LNCAP (cell line): ENCODE results near the gene SLC25A42.

Source experiments
- TF ChIP-seq, protein P1 (sequence below): fragments of 450-650 bp; IDR thresholded peaks from 2 replicates; pipeline ENCODE4 v1.5.1; 2017; ENCODE audit warnings: mild to moderate bottlenecking

SLC25A42 gene

DNA sequence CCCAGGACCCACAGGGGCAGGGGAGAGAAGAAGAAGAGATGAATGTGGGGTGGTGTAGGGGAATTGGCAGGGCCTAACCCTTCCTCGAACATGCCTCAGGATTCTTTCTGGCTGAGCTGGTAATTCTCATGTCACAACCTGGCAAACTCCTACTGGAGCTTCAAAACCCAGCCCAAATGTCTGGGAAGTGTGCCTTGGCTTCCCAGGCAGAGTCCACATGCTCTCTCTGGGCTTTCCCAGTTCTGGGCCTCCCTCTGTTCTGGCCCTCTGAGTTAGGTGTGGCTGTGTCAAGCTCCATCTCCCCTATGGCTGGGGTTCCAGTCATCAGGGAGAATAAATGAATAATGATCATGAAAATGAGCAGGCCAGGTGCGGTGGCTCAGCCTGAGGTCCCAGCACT lies 85.6 kb downstream of the SLC25A42 start:
- TF ChIP-seq, protein P1, sequence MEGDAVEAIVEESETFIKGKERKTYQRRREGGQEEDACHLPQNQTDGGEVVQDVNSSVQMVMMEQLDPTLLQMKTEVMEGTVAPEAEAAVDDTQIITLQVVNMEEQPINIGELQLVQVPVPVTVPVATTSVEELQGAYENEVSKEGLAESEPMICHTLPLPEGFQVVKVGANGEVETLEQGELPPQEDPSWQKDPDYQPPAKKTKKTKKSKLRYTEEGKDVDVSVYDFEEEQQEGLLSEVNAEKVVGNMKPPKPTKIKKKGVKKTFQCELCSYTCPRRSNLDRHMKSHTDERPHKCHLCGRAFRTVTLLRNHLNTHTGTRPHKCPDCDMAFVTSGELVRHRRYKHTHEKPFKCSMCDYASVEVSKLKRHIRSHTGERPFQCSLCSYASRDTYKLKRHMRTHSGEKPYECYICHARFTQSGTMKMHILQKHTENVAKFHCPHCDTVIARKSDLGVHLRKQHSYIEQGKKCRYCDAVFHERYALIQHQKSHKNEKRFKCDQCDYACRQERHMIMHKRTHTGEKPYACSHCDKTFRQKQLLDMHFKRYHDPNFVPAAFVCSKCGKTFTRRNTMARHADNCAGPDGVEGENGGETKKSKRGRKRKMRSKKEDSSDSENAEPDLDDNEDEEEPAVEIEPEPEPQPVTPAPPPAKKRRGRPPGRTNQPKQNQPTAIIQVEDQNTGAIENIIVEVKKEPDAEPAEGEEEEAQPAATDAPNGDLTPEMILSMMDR: no peak

DNA sequence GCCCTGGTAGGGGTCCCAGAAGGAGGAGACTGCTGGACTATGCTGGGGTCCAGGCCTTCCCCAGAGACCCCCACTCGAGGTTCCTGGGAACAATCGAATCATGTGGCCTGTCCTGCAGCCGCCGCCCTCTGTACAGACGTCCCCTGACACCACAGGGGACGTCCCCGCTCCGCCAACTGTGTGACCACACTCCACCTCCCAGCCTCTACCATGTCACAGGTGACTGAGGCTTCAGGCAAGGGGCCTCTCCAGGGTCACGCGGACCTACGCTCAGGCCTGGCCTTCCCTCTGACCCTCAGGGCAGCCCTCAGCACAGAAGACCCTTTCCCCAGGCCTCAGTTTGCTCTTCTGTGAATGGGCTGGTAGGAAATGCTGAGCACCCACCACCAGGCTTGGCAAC lies 87.6 kb downstream of the SLC25A42 start:
- TF ChIP-seq, protein P1: no peak

DNA sequence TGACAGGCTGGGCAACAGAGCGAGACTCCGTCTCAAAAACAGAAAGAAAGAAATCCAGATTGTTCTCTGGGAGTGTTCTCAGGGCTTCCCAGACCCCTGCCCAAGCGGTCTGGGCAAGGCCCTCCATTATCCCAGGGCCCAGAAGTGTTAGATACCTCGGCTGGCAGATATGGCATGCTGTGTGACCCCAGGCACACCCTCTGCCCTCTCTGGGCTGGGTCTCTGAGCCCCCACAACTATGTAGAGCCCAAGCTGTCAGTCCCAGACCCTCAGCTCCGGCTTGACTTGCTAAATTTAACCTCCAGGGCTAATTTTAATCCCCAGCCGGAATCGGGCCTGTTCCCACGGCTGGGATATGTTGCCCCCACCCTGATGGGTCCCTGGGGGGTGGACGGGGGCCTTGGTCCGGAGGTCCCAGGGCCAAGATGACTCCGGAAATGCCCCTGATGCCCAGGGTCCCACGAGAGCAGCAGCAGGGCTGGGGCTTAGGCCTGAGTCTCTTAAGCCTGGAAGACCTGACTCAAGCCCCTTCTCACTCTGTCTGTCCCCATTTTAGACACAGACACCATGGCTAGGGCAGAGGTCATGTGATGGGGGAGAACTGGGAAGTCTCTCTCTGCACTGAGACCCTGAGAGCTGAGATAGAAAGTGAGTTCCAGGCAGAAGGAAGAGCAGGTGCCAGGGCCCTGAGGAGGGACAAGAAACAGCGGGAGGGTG lies 89.0 kb downstream of the SLC25A42 start:
- TF ChIP-seq, protein P1: no peak

DNA sequence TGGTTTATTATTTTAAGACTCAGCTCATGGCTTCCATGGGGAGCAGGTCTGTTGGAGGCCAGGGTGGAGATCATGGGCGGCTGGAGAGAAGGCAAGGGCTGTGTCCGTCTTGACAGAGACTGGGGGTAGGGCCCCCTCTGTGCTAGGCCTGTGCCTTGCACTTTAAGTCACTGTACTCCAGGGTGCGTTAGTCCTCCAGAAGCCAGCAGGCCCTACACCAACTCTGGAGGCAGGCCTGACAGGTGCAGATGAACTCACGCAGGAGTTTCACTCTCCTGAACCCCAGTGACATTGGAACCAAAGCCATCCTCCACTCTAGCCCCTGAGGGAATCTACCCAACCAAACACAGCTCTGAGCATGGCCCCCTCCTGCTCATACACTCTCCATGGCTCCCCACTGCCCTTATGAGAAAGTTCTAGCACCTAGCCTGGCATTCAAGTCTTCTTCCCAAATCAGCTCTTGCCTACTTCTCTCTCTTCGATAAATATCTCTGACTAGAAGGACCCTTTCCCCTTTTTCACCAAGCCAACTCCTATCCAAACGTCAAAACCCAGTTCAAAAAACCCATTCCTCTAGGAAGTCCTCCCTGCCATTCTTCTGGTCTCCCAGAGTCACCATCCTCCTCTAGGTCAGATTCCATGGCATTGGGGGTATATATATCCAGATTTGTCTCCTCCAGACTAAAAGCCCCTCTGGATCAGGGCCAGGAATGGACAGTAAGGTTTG lies 91.1 kb downstream of the SLC25A42 start:
- TF ChIP-seq, protein P1: no peak

DNA sequence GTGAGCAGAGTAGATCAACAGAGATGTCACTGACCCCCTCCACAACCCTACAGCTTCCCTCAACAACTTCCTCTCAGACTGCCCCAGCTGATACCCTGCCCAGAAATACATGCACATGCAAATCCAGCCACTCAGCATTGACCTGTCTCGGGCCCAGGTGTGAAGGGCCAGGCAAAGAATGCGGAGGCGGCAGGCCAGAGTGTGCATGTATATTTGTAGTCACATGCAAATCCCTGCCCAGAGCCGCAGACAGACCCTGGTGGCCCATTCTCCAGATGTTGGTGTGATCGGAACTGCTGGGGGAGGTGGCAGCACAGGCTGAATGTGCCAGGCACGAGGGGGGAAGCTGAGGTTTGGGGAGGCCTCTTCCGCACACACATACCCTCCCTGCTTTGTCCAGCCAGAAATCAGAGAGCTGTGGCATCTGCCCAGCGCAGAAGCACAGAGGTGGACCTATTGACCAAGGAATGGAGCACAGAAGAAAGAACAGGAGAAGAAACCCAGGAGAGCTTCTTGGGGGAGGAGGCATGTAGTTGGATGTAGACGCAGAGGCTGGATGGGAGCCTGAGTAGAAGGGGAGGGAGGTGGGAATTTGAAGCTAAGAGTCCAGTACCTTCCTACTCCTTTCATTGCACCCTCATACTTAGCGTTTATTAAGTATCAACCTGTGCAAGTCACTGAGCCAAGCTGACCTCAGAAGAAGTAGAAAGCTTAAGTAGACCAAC lies 91.9 kb downstream of the SLC25A42 start:
- TF ChIP-seq, protein P1: no peak

DNA sequence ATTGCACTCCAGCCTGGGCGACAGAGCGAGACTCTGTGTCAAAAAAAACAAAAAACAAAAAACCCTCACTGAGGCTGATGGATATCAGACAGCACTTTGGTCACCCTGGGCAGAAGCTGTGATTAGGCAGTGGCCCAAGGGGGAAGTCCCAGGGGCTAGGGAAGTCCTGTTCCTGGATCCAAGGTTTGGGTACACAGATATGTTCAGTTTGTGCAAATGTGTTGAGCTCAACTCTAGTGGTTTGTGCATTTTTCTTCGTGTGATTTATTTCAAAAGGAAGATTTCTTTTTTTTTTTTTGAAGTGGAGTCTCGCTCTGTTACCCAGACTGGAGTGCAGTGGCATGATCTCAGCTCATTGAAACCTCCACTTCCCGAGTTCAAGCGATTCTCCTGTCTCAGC lies 94.0 kb downstream of the SLC25A42 start:
- TF ChIP-seq, protein P1: no peak

DNA sequence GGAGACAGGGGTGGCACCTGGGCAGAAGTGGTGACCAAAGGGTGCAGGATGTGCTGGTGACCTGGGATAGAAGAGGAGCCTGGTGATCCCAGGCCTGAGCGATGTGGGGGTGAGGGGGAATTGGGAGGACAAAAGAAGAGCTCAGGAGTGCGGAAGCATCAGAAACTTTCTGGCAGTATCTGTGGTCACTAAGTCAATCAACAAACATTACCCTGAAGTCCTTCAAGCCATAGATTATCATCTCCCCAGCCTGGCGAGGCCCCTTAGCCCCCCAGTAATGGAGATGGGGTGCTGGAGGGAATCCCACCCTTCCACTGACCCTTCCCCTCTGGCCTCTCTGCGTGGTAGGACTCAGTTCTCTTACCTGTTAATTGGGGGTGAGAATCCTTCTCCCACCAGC lies 95.7 kb downstream of the SLC25A42 start:
- TF ChIP-seq, protein P1: no peak
